ENCODE data around the gene ZNF12.
"Not testable (repeated sequence)": the region's sequence is repeated elsewhere in the genome, so short reads cannot be mapped to it uniquely, and the experiment has no call there.

Gene ZNF12

DNA sequence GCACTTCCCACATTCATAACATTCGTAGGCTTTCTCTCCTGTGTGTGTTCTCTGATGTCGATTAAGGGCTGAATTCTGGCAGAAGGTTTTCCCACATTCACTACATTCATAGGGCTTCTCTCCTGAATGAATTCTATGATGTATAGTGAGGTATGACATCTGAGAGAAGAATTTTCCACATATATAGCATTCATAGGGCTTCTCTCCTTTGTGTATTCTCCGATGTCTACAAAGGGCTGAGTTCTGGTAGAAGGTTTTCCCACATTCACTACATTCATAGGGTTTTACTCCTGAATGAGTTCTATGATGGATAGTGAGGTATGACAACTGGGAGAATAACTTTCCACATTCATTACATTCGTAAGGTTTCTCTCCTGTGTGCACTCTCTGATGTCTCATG, 15.6 kb downstream of the ZNF12 start:
- DNase-seq, result no peak

GRCh38 chr7:6680146-6680545, 26.6 kb downstream of the ZNF12 start:
- DNase-seq, result no peak

DNA sequence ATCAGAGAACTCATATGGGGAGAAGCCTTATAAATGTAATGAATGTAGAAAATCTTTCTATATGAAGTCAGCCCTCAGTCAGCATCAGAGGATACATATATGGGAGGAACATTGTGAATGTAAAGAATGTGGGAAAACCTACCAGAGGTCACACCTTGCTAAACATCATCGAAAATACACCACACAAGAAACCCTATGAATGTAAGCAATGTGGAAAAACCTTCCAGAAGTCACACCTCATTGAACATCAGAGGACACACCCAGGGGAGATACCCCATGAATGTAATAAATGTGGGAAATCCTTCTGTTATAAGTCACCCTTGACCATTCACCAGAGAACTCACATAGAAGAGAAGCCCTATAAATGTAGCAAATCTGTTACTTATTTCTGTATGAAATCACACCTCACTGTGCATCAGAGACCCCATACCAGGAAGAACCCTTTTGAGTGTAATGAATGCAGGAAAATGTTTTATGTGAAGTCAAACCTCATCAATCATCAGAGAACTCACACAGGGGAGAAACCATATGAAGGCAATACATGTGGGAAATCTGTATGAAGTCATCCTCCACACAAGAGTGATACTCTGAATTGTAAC, 30.8 kb downstream of the ZNF12 start:
- DNase-seq, result no peak

GRCh38 chr7:6670851-6671250, 35.9 kb downstream of the ZNF12 start:
- not testable (repeated sequence) for DNase-seq

DNA sequence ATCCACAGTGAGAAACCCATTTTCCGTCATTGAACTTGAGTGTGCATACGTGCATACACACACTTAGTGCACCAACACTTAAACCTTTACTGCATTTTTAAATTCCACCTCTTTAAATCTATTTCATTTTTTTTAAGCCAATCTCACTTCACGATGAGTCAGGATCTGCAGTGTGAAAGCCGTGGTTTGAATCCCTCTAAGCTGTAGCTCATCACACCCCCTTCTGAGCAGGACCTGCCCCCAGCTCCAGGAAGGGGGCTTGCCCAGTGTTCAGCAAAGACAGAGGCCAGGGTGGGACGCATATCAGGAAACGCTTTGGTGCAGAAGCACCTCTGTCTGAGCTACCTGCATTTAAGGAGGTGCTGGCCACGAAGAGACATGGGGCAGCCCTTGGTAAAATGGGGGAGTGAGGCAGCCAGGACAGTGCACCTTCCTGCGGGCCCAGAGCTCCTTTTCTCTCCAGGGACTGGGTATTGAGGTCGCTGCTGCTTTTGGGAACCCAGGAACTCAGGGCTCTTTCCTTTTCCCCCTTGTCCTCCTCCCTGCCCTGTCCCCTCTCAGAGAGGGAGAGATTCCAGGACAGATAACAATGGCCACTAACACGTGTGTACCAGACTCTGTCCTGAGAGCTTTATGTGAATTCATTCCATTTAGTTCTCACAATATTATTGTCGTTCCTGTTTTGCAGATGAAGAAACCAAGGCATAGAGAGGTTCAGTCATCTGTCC, 48.0 kb downstream of the ZNF12 start:
- DNase-seq, result no peak

DNA sequence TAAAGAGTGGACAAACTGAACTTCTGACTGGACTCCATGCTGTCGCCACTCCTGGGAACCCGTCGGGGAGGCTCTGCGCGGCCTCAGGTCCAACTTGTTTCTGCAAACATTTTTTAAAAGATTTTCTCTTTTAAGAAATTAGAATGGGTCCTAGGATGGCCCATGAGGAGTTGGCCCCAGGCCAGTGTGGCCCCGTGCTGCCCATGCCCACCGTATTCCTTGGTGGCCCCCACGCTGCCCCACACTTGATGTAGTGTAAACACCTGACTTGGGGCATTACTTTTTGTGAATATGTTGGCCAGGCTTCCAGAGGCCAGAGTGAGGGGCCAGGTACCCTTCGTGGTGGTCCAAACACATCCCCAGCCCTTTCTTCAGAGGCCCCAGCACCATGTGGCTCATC, 50.3 kb downstream of the ZNF12 start:
- no peak for DNase-seq

DNA sequence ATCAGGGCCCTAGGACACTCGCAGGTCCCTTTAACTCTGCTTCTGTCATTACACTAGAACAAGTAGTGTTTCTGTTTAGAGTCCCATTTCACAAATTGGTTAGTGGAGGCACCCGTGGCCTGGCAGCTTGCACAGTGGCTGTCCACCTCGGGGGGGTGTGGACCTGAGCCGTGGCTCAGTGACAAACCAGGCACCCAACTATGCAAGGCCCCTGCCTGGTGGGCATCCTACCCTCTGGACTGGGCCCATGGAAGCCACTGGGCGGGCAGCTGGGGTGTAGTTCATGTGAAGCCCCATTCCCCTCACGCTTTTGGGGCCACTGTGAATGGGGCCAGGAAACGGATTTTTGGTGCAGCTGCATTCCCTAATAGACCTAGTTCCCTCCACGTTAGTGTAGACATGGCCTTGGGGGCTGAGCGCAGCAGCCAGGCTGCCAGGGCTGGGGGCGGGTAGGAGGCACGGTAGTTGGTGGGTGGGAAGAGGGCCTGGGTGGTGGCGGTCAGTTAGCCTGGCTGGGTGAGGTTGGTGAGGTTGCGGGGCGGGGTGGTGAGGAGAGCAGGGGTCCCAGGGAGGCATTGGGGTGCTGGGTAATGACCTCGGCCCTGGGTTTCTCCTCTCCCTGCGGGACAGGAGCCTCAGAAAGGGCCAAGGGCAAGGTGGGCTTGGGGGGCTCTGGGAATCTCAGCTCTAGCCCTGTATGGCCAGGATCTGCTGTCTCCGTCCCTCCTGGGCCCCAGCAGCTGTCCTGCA, 50.9 kb downstream of the ZNF12 start:
- DNase-seq, result no peak

DNA sequence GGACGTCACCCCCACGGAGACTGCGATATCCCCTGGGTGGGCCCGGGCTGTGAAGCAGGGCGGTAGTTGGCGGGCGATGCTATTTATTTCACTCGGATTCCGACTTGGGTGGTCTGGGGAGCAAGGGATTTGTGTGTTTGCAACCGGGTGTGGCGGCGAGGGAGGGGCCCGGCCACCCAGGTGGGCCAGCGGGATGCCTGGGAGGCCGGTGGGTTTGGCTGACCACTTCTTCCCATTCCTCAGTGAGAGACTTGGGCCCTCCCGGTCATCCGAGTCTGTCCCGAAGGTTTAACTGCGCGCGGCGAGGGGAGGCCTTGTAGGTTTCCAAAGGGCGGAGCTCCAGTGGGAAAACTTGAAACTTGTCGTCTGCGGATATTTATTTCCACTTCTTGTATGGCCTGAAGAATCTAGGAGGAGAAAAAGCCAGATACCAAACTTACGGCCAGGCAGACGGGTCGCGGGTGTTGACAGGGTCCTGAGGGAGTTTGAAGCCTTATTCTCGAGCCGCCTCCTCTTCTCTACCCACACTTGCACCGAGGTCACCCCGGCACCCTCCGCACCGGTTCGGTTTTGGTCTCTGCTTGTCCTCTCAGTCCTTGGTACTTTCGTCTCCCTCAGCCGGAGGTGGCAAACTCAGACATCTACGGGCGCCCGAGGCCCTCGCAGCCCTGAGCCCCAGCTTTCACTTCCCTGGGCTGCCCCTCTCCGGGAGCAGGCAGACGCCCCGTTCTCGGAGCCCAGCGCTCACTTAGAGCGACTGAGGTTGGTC, 51.7 kb downstream of the ZNF12 start:
- DNase-seq, result no peak

GRCh38 chr7:6654113-6654841, 52.5 kb downstream of the ZNF12 start:
- no peak for DNase-seq

GRCh38 chr7:6653071-6654003, 53.4 kb downstream of the ZNF12 start:
- no peak for DNase-seq

GRCh38 chr7:6652446-6653011, 54.2 kb downstream of the ZNF12 start:
- no peak for DNase-seq

DNA sequence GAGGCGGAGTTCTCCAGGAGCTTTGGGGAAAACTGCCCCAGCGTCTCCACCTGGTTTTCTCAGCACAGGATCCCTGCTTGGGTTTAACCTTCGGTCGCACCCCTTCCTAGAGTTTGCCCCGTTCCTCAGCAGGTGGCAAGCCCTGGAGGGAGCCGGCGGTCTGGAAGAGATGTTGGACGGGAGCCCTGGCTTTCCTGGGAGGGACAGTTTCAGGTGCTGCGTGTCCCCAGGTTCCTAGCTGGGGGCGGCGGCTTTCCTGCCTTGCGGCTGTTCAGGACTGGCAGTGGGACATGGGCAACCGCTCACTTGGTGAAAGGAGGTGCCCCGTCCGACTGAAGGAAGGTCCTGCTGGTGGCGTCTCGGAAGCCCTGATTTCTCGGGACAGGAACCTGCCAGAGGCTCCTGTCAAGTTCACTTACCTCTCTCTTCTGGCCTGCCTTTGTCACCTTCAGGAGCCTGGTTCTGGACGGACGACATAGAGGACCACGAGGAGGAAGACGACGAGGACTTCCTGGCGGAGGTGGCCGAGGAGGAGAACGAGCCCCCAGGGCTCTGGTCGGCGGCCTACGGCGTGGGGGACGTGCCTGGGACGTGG, 54.8 kb downstream of the ZNF12 start:
- DNase-seq, result no peak

DNA sequence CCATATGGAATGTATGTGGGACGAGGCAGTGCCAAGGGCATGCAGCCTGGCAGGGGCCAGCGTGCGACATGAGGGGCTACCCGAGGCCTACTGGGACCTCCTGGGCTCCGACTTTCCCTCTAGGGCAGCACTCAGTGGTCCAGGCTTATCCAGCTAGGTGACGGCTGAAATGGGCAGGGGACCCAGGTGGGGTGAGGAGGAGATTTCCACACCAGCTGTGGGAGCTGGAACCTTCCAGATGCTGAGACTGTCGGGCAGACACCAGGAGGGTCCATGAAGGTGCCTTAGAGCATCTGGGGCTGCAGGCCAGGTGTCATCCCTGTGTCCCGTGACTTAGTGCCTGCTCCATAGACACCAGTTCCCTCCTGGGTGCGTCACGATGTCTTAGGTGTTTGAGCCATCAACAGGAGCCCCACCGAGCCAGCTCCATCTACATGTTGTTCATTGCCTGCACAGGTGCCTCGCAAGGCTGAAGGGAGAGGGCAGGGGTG, 56.2 kb downstream of the ZNF12 start:
- DNase-seq, result no peak

DNA sequence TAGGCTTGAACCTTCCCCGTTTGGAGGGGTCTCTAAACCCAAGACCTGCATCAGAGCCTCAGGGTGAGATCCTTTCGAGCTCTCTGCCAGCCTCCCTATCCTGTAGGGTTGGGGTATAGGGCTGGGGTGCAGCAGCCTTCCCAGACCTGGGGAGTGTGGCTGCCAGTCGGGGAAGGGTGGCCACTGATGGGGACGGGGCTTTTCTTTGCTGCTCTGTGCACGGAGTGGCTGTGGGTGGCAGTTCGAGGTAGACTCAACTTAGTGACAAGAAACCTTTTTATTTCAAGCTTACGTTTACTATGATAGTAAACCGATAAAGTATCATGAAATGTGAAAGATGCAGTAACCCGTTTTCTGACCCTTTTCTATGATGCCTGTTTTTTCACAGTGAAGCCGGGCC, 56.7 kb downstream of the ZNF12 start:
- no peak for DNase-seq

GRCh38 chr7:6649241-6649961, 57.3 kb downstream of the ZNF12 start:
- no peak for DNase-seq

DNA sequence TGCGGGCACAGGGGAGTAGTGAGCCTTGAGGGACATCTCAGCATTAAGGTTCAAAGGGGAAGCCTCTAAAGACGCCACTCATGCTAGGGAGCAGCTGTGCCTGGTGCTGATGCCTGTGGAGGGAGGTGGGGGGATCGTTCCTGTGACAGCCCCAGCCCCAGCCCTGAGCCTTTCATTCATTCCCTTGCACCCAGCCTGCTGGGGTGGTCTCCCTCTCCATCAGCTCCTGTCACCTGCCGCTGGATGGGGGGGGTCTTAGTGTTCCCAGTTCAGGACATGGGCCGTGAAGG, 58.0 kb downstream of the ZNF12 start:
- no peak for DNase-seq

GRCh38 chr7:6648066-6648814, 58.5 kb downstream of the ZNF12 start:
- no peak for DNase-seq

DNA sequence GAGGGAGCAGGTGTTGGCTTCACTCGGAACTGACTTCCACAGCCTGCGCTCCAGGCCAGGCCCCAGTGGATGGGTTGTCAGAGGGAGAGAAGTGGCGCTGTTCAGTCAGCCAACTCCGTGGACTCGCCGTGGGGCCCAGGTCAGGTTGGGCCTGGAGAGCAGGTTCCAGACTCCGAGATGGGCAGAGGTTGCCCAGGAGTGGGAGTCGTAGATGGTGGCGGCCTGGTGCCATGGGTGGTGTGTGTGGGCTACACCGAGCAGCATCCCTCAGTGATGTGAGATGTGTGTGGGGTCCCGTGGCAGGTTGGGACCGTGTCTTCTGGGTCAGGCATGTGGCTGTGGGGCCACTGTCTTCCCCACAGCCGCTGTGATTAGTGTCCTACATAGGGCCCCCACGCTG, 59.2 kb downstream of the ZNF12 start:
- DNase-seq, result no peak

GRCh38 chr7:6647080-6647479, 59.7 kb downstream of the ZNF12 start:
- DNase-seq, result no peak

Measured in activated CD4-positive, CD25-positive, alpha-beta regulatory T cell (primary cell).